Loucy (cell line): ENCODE data around the gene MSL2.

Source experiments
- EZH2phosphoT487 ChIP-seq: fragments of 200-600 bp; IDR thresholded peaks from 2 replicates; pipeline ENCODE4 v1.6.1; 2018; ENCODE audit warnings: antibody characterized with exemption, mild to moderate bottlenecking, moderate library complexity, borderline replicate concordance
- TF ChIP-seq, protein P1 (sequence below): fragments of 200-600 bp; sonication (generic); conservative IDR thresholded peaks from 2 replicates; pipeline ENCODE4 v1.5.1; 2014; ENCODE audit warnings: mild to moderate bottlenecking, antibody characterized with exemption, low read length

DNA sequence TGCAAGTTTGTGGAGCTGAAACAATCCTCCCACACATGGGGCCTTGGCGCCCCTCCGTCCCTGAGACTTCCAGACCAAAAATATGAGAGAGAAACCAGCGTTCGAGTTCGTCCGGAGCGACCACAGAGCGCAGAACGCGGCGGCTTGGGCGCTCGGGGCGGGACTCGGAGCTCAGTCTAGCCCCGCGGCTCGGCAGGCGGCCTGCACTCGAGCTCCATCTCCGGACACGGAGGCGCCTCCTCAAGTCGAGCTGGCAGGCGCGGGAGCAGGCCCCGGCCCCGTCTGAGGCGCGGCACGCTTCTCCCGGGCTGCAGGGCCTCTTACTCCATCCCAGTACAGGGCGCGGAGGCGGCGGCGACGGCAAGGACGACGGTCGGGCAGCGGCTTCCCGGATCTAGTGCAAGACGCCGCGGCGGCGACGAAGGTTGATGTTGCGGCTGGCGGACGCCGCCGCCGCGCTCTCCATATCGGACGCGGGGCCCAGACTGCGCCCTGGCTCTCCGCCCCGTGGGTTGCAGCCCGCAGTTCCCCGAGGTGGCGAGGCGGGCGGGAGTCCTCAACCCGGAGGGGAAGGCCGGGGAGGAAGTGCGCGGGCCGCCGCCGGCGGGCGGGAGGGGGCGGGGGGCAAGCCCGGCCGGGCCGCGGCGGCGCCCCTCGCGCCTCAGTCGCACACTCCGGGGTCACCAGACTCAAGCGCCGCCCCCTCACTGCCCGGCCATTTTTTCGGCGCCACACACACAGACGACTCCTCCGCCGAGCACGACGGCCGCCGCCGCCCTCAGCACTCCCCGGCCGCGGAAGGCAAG, 674 bp downstream of the MSL2 start:
- TF ChIP-seq, protein P1, sequence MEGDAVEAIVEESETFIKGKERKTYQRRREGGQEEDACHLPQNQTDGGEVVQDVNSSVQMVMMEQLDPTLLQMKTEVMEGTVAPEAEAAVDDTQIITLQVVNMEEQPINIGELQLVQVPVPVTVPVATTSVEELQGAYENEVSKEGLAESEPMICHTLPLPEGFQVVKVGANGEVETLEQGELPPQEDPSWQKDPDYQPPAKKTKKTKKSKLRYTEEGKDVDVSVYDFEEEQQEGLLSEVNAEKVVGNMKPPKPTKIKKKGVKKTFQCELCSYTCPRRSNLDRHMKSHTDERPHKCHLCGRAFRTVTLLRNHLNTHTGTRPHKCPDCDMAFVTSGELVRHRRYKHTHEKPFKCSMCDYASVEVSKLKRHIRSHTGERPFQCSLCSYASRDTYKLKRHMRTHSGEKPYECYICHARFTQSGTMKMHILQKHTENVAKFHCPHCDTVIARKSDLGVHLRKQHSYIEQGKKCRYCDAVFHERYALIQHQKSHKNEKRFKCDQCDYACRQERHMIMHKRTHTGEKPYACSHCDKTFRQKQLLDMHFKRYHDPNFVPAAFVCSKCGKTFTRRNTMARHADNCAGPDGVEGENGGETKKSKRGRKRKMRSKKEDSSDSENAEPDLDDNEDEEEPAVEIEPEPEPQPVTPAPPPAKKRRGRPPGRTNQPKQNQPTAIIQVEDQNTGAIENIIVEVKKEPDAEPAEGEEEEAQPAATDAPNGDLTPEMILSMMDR: no peak
- no peak for TF ChIP-seq EZH2phosphoT487
